ENCODE measurements around the gene ASCC1. TPM values are rescaled to one million over a fixed set of nuclear protein-coding genes. Genes with fewer than 3 reads are reported as not detected.

The ASCC1 gene, protein sequence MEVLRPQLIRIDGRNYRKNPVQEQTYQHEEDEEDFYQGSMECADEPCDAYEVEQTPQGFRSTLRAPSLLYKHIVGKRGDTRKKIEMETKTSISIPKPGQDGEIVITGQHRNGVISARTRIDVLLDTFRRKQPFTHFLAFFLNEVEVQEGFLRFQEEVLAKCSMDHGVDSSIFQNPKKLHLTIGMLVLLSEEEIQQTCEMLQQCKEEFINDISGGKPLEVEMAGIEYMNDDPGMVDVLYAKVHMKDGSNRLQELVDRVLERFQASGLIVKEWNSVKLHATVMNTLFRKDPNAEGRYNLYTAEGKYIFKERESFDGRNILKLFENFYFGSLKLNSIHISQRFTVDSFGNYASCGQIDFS
- 10 to 100 TPM; 26.8 to 37.7 (median 34.9) TPM for total RNA-seq

DNA sequence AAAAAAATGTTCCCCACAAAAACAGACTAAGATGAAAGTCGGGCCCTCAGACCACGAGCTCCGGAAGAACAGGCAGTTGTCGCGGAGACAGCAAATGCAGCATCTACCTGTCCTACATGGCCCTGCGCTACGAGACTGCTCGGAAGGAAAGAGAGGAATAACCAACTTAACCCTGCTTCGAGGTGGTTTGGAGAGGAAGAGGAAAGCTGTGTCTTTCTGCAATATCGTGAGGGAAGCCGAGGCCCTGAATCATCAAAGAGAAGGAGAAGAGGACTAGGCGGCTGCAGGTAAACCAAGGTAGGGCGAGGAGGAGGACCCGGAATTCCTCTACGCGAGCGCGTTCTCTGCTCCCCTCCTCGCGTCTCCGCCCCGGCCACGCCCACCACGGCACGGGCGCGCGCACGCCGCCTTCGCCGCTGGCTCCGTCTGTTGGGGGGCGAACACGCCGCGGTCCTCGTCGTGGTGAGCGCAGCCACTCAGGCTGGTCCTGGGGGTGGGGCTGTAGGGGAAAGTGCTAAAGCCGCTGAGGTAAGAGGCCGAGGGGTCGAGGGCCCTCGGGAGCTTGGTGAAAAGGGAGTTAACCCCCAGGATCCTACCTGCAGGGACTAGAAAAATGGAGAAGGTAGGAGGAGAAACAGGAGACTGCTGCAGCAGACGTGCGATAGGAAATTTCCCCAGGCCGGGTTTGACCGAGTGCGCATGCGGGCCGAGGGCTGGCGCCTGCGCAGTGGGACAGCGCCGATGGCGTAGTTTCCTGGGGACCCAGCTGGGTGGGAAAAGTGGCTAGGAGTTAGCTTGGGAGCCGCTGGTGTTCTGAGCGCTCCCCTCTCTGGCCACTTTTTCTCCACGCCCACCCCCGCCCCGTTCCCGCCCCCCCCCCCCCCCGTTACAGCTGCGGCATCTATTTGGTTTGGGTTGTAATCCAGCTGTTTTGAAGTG is at the start of gene ASCC1, which contains the start of gene ANAPC16:
Gene ASCC1 (minus strand): TSS at position 666 of the 939 bp plus-strand sequence. CDS start 2,978 bp downstream, outside the sequence.
Gene ANAPC16 (plus strand): TSS at position 402 of the 939 bp plus-strand sequence. CDS start 7,903 bp downstream, outside the sequence.
- TF ChIP-seq, protein P1, sequence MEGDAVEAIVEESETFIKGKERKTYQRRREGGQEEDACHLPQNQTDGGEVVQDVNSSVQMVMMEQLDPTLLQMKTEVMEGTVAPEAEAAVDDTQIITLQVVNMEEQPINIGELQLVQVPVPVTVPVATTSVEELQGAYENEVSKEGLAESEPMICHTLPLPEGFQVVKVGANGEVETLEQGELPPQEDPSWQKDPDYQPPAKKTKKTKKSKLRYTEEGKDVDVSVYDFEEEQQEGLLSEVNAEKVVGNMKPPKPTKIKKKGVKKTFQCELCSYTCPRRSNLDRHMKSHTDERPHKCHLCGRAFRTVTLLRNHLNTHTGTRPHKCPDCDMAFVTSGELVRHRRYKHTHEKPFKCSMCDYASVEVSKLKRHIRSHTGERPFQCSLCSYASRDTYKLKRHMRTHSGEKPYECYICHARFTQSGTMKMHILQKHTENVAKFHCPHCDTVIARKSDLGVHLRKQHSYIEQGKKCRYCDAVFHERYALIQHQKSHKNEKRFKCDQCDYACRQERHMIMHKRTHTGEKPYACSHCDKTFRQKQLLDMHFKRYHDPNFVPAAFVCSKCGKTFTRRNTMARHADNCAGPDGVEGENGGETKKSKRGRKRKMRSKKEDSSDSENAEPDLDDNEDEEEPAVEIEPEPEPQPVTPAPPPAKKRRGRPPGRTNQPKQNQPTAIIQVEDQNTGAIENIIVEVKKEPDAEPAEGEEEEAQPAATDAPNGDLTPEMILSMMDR (IDR thresholded peaks at IDR 0.05; ENCODE audit: low read depth) = no peak

DNA sequence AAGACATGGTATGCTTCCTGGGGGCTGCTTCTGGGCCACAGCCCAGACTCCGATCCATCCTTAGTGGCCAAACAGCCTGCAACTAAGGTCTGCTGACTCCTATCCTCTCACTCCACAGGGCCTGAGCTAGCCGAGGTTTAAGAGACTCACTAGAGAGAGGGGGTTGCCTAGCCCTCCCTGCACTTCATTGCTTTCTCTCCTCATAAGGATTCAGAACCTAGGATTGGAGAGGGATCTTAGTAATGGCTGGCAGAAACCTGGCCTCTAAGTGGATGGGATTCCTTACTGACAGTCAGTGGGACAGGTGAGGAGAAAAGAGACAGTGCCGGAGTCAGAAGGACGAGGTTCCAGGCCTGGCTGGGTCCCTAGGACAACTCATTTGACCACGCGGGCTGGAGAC is 49.4 kb upstream of the ASCC1 start:
- TF ChIP-seq, protein P1 (IDR thresholded peaks at IDR 0.05; ENCODE audit: low read depth) = no peak

GRCh38 chr10:72264536-72264935 is 48.5 kb upstream of the ASCC1 start:
- TF ChIP-seq, protein P1 (IDR thresholded peaks at IDR 0.05; ENCODE audit: low read depth) = no peak

DNA sequence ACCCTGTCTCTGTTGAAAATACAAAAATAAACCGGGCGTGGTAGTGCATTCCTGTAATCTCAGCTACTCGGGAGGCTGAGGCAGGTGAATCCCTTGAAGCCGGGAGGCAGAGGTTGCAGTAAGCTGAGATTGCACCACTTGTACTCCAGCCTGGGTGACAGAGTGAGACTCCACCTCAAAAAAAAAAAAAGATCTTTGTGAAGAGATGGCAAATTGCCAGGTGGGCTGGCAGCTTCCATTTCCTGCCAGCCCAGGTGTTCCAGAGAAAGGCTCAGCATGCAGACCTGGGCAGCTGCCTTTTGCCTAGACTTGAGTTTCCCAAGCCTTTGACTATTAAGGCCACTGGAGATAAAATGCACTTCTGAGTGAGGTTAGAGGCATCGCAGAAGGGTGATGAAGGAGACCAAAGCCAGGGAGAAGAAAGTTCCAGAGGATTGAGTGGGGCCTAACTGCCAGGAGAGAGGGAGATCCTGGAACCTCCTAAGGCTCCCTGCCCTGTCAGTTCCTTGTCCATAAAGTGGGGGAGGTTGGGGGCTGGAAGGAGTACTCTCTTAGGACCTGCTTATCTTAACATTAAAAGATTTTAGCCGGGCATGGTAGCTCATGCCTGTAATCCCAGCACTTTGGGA is 47.7 kb upstream of the ASCC1 start:
- TF ChIP-seq, protein P1 (IDR thresholded peaks at IDR 0.05; ENCODE audit: low read depth) = no peak

- TF ChIP-seq, protein P1 (IDR thresholded peaks at IDR 0.05; ENCODE audit: low read depth) = no peak
Observed at GRCh38 chr10:72261784-72262404, 45.8 kb upstream of the ASCC1 start.

- TF ChIP-seq, protein P1 (IDR thresholded peaks at IDR 0.05; ENCODE audit: low read depth) = no peak
Observed at GRCh38 chr10:72260976-72261783, 45.1 kb upstream of the ASCC1 start.

Measured in subcutaneous adipose tissue (tissue), 4 donors.